Gastroesophageal sphincter (tissue), 3 donors: ENCODE results near the gene CEBPG.

Source experiments
- EP300 ChIP-seq: sonication (generic); formaldehyde crosslinking; IDR thresholded peaks from one replicate; pipeline ENCODE4 v1.6.1; 2017; ENCODE audit warnings: antibody characterized with exemption, mild to moderate bottlenecking
- POLR2A ChIP-seq, 2 donors: fragments of 450-650 bp; IDR thresholded peaks; one replicate each; pipeline ENCODE4 v1.6.1; 2017; ENCODE audit warnings: antibody characterized with exemption in 2 of 2, mild to moderate bottlenecking in 2 of 2, moderate library complexity in 1 of 2
- POLR2AphosphoS5 ChIP-seq: sonication (generic); formaldehyde crosslinking; IDR thresholded peaks from one replicate; pipeline ENCODE4 v1.6.1; 2017; ENCODE audit warnings: antibody characterized with exemption
- TF ChIP-seq, protein P1 (sequence below), 4 experiments: fragments of 200-600 bp in 2 of 4; fragments of 450-650 bp in 2 of 4; sonication (generic) in 1 of 4; IDR thresholded peaks; one replicate each; pipeline ENCODE4 v1.5.1; 2017 to 2019; ENCODE audit warnings: antibody characterized with exemption in 4 of 4, mild to moderate bottlenecking in 2 of 4, moderate library complexity in 2 of 4

DNA sequence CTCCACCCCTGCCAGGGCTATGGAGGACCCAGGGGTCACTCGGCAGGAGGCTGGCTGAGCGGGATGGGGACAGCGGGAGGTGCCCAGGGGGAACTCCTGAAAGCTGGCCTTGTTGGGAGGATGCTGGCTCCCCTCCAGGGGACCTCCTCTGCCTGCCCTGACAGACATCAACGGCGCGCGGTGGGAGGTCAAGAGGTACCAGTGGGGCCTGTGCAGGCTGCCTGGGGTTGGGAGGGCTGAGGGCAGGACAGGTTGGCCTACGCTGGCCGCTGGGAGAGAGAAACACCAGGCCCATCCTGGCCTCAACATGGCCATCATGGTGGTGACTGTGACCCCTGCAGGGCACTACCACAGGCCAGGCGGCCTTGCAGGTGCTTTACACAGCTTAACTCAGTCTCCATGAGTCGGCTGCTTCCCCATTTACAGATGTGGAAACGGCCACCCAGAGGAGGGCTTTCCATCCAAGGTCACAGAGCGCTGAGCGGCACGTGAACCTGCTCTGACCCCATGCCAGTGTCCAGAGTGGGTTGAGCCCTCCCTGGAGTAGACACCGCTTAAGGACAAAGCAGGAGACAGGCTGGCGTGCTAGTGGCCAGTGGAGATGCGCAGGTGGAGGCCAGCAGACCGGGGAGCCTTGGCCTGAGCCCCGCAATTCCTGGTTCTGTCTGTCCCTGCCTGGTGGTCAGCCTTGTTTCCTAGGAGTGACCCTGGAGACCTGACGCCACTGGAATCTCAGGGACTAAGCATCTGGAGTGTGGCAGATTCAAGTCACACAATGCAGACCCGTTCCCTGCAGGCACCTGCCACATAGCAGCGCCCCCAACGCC, 27.6 kb downstream of the CEBPG start:
- TF ChIP-seq, protein P1, sequence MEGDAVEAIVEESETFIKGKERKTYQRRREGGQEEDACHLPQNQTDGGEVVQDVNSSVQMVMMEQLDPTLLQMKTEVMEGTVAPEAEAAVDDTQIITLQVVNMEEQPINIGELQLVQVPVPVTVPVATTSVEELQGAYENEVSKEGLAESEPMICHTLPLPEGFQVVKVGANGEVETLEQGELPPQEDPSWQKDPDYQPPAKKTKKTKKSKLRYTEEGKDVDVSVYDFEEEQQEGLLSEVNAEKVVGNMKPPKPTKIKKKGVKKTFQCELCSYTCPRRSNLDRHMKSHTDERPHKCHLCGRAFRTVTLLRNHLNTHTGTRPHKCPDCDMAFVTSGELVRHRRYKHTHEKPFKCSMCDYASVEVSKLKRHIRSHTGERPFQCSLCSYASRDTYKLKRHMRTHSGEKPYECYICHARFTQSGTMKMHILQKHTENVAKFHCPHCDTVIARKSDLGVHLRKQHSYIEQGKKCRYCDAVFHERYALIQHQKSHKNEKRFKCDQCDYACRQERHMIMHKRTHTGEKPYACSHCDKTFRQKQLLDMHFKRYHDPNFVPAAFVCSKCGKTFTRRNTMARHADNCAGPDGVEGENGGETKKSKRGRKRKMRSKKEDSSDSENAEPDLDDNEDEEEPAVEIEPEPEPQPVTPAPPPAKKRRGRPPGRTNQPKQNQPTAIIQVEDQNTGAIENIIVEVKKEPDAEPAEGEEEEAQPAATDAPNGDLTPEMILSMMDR (IDR thresholded peaks at IDR 0.05): no peak
- TF ChIP-seq POLR2A (IDR thresholded peaks at IDR 0.05): no peak
- TF ChIP-seq EP300: no peak
- TF ChIP-seq POLR2AphosphoS5: no peak
